AG04450 (cell line): Measurements from ENCODE around the gene ALS2CL. TPM values are rescaled to one million over a fixed set of nuclear protein-coding genes. Genes with fewer than 3 reads are reported as not detected.

Source experiments
- CTCF ChIA-PET: fragments of 300-600, 350-600 bp; formaldehyde crosslinking; extraction: SDS; loops from one replicate; lab custom pipeline; 2022; ENCODE audit warnings: antibody characterized with exemption, inconsistent platforms; lab: Charles Lee
- POLR2A ChIA-PET: fragments of 350-600 bp; formaldehyde crosslinking; extraction: SDS; loops from one replicate; lab custom pipeline; 2021; ENCODE audit warnings: antibody characterized with exemption, inconsistent platforms; lab: Yijun Ruan, JAX
- DNase-seq: peaks from one replicate; pipeline ENCODE4 v3.0.0-alpha.2; 2011; ENCODE audit warnings: low read depth, low spot score
- H3K27ac ChIP-seq: one replicate; pipeline ENCODE4 v1.5.1; 2012; ENCODE audit warnings: low read depth, low read length, control low read depth
- H3K27me3 ChIP-seq: one replicate; pipeline ENCODE4 v1.6.0; 2012; ENCODE audit warnings: low read length; ENCODE audit not compliant: control insufficient read depth, insufficient read depth
- H3K4me3 ChIP-seq: 2 replicates; pipeline ENCODE4 v1.5.1; 2011; ENCODE audit warnings: mild to moderate bottlenecking, low read depth, low read length, control low read depth
- H3K9me3 ChIP-seq: 2 replicates; pipeline ENCODE4 v1.5.1; 2012; ENCODE audit warnings: low read length; ENCODE audit not compliant: control insufficient read depth, insufficient read depth
- CTCF ChIP-seq: IDR thresholded peaks from 2 replicates; pipeline ENCODE4 v1.5.1; 2011; ENCODE audit warnings: low read depth, low read length, control low read depth, inconsistent platforms
- polyA plus RNA-seq: library from polyadenylated mRNA; depleted of rRNA; stranded (reverse); fragments of >200 nt; gene quantifications from 2 replicates; pipeline ENCODE4 v1.2.3, GENCODE V29; 2011; rRNA removed
- small RNA-seq: library from RNA; depleted of rRNA; stranded (forward); fragments of <200 nt; gene quantifications from one replicate; pipeline ENCODE3, GENCODE V24; 2012; ENCODE audit warnings: low read depth; ENCODE audit not compliant: insufficient read length

The ALS2CL gene
- polyA plus RNA-seq, 1 experiment = 0.89 TPM

GRCh38 chr3:46619845-46620778 is 73.4 kb downstream of the ALS2CL start:
- no peak overlapping the region for H3K27ac ChIP-seq
- peaks cover 28% of the 10 kb centered on the region for H3K27me3 ChIP-seq
- H3K4me3 ChIP-seq = no peak overlapping the region
- TF ChIP-seq CTCF = no peak
- DNase-seq = no peak
- no peaks in the 10 kb centered on the region for H3K9me3 ChIP-seq
- POLR2A ChIA-PET = no interaction called here
- CTCF ChIA-PET = interaction anchor here (1.7 kb wide), 1 partner anchor 131 kb away, joined by 4 read pairs; no protein-coding TSS in a partner anchor

Small RNAs within 50 kb of the gene (small RNA-seq; reads per million reads assigned to genes)
- gene RF00591 = not detected

Other genes with a start within 250 kb of the ALS2CL start
- gene LTF, start 228.8 kb downstream of the ALS2CL start, polyA plus RNA-seq = 0.10 TPM in 1 of 2 replicates, not detected in the other
- 0.06 and 0.14 TPM in 2 replicates for gene RTP3, start 195.7 kb downstream of the ALS2CL start, polyA plus RNA-seq
- gene LRRC2, start 127.4 kb downstream of the ALS2CL start, polyA plus RNA-seq = 3.3 and 4.2 TPM in 2 replicates
- gene FAM240A, start 81.2 kb downstream of the ALS2CL start, polyA plus RNA-seq = not detected in 2 replicates
- gene TMIE, start 7.7 kb upstream of the ALS2CL start, polyA plus RNA-seq = 0.05 TPM in 1 of 2 replicates, not detected in the other
- not detected in 2 replicates for gene PRSS50, start 24.2 kb upstream of the ALS2CL start, polyA plus RNA-seq
- not detected in 2 replicates for gene MYL3, start 169.8 kb upstream of the ALS2CL start, polyA plus RNA-seq
- gene PTH1R, start 184.0 kb upstream of the ALS2CL start, polyA plus RNA-seq = 0.05 and 0.09 TPM in 2 replicates